ENCODE measurements around the gene SUMF2. TPM values are rescaled to one million over a fixed set of nuclear protein-coding genes. Genes with fewer than 3 reads are reported as not detected.
"Not testable (repeated sequence)": the region's sequence is repeated elsewhere in the genome, so short reads cannot be mapped to it uniquely, and the experiment has no call there.

The SUMF2 gene
- total RNA-seq, 4 donors from 2014 or later, result 99.4 to 162 (median 132) TPM

- peak; percentile 56 to 64 for DNase-seq (ENCODE audit: low spot score in 2 of 2)
- peaks cover 0 to 37% (median 0%) of the 10 kb centered on the region in 3 donors for H3K36me3 ChIP-seq
- no peaks in the 10 kb centered on the region for H3K9me3 ChIP-seq
- WGBS, 2 donors, result 36 to 45% methylated on average over 19 of the region's 19 CpGs
- H3K4me3 ChIP-seq, result no peak within 1 kb of the TSS
- no peaks in the 10 kb centered on the region for H3K27me3 ChIP-seq
- peak in 3 of 5 experiments; percentile 24 to 49 (median 28) for TF ChIP-seq CTCF (IDR thresholded peaks at IDR 0.05)
- peak; percentile 23 to 24 for TF ChIP-seq EP300 (IDR thresholded peaks at IDR 0.05)
- TF ChIP-seq POLR2A (IDR thresholded peaks at IDR 0.05), result no peak
- H3K4me1 ChIP-seq, result peaks cover 0 to 29% (median 13%) of the 10 kb centered on the region in 4 donors
- H3K27ac ChIP-seq, result peak within 1 kb of the TSS in 2 of 4 donors; percentile 21 to 48
These were observed 28.9 kb downstream of the SUMF2 start, which contains the start of gene PHKG1 for GRCh38 chr7:56092789-56093531. TSS of gene PHKG1 (minus strand) at chr7:56092952. CDS start at chr7:56088941, 4,011 bp downstream.

GRCh38 chr7:56097700-56098099 lies 33.6 kb downstream of the SUMF2 start:
- no peak overlapping the region for H3K27ac ChIP-seq
- peaks cover 0 to 58% (median 15%) of the 10 kb centered on the region in 3 donors for H3K36me3 ChIP-seq
- no peaks in the 10 kb centered on the region for H3K27me3 ChIP-seq
- H3K4me1 ChIP-seq, result peaks cover 0 to 19% (median 3%) of the 10 kb centered on the region in 4 donors
- H3K9me3 ChIP-seq, result no peaks in the 10 kb centered on the region
- peak; percentile 43 to 63 for DNase-seq (ENCODE audit: low spot score in 2 of 2)
- H3K4me3 ChIP-seq, result no peak overlapping the region
- 48 to 69% methylated on average over 5 of the region's 5 CpGs for WGBS, 2 donors
- peak in 1 of 2 donors; percentile 46 for TF ChIP-seq EP300 (IDR thresholded peaks at IDR 0.05)
- no peak for TF ChIP-seq POLR2A (IDR thresholded peaks at IDR 0.05)
- no peak for TF ChIP-seq CTCF (IDR thresholded peaks at IDR 0.05)

DNA sequence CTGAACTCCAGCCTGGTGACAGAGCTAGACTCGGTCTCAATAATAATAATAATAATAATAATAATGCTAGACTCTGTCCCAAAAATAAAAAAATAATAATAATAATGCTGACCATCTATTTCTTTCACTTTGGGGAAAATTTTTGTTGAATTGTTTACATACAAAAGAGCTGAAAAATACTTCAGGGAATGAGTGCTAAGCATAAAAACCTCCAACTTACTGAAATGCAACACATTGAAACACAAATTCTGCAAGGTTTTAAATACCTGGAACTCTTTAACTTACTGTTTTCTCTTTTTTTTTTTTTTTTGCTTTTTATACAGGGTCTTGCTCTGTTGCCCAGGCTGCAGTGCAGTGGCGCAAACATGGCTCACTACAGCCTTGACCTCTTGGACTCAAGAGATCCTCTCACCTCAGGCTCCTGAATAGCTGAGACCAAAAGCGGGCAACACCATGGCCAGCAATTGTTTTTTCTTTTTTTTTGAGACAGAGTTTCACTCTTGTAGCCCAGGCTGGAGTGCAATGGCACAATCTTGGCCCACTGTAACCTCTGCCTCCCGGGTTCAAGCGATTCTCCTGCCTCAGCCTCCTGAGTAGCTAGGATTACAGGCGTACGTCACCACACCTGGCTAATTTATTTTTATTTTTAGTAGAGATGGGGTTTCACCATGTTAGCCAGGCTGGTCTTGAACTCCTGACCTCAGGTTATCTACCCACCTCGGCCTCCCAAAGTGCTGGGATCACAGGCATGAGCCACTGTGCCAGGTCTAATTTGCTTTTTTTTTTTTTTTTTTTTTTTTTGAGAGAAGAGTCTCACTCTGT lies 34.3 kb downstream of the SUMF2 start:
- DNase-seq (ENCODE audit: low spot score in 2 of 2), result not testable (repeated sequence)
- 90 to 92% methylated on average over 8 of the region's 8 CpGs for WGBS, 2 donors

DNA sequence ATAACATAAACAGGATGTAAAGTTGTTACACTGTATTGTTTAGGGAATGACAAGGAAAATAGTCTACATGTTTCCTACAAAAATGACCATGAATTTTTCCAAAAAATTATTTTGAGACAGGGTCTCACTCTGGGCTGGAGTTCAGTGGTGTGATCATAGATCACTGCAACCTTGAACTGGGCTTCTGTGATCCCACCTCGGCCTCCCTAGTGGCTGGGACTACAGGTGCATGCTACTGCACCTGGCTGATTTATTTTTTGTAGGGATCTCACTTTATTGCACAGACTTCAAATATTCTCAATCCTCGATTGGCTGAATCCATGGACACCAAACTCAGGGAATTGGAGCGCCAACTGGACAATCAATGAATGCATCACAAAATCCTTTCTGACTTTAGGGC lies 35.6 kb downstream of the SUMF2 start:
- no peaks in the 10 kb centered on the region for H3K9me3 ChIP-seq
- WGBS, 2 donors, result 92 to 96% methylated on average over 3 of the region's 3 CpGs
- no peak for DNase-seq (ENCODE audit: low spot score in 2 of 2)
- peaks cover 0 to 19% (median under 1%) of the 10 kb centered on the region in 4 donors for H3K4me1 ChIP-seq
- H3K27me3 ChIP-seq, result no peaks in the 10 kb centered on the region
- TF ChIP-seq POLR2A (IDR thresholded peaks at IDR 0.05) (no peak), EP300 (IDR thresholded peaks at IDR 0.05) (no peak), CTCF (IDR thresholded peaks at IDR 0.05) (no peak)
- peaks cover 0 to 75% (median 18%) of the 10 kb centered on the region in 3 donors for H3K36me3 ChIP-seq
- H3K27ac ChIP-seq, result no peak overlapping the region
- no peak overlapping the region for H3K4me3 ChIP-seq

More for the DNA sequence above, 34.3 kb downstream of the SUMF2 start:
- H3K4me1 ChIP-seq, result peaks cover 0 to 12% (median 0%) of the 10 kb centered on the region in 4 donors
- H3K27ac ChIP-seq, H3K4me3 ChIP-seq, H3K9me3 ChIP-seq, H3K27me3 ChIP-seq: not testable (repeated sequence)
- H3K36me3 ChIP-seq, result peaks cover 0 to 65% (median 18%) of the 10 kb centered on the region in 3 donors

DNA sequence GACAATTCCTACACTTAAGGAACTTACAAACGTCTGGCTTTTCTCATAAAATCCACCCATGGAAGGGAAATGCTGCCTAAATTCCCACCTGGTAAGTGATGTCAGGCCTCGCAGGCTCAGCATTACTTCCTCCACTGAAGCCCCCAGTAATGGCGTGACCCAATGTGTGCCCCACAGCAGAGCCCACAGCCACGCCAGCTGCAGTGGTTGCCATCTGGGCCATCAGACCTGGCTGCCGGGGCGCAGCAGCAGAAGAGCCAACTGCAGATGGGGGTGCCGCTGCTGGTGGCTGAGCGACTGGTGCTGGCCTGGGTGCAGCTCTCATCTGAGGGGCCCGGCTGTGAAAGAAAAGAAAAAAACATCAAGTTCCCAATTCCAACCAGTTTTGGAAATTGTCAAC lies 40.1 kb downstream of the SUMF2 start:
- not testable (repeated sequence) for H3K27me3 ChIP-seq; H3K4me3 ChIP-seq; H3K9me3 ChIP-seq; H3K27ac ChIP-seq; DNase-seq (ENCODE audit: low spot score in 2 of 2)
- peaks cover 0 to 24% (median 9%) of the 10 kb centered on the region in 4 donors for H3K4me1 ChIP-seq
- peaks cover 0 to 52% (median 18%) of the 10 kb centered on the region in 3 donors for H3K36me3 ChIP-seq
- 84 to 86% methylated on average over 9 of the region's 9 CpGs for WGBS, 2 donors

Measured in tibial nerve (tissue), 4 donors.